HepG2 (cell line): ENCODE results near the gene FAM90A1.
"Not testable (repeated sequence)": the region's sequence is repeated elsewhere in the genome, so short reads cannot be mapped to it uniquely, and the experiment has no call there.

Source experiments
- POLR2A ChIP-seq, 2 experiments: IDR thresholded peaks; 2 replicates each; pipeline ENCODE4 v1.6.1; 2011; ENCODE audit warnings: low read depth in 2 of 2, low read length in 2 of 2, mild to moderate bottlenecking in 1 of 2, moderate library complexity in 1 of 2; ENCODE audit not compliant: insufficient read depth in 1 of 2
- POLR2G ChIP-seq: fragments of 200-400 bp; formaldehyde crosslinking; IDR thresholded peaks from 2 replicates; pipeline ENCODE4 v1.6.1; 2018; ENCODE audit warnings: mild to moderate bottlenecking, low read depth, low read length, moderate library complexity
- SALL2 ChIP-seq: sonication (generic); formaldehyde crosslinking; IDR thresholded peaks from 2 replicates; pipeline ENCODE4 v1.8.1; 2023; ENCODE audit warnings: mild to moderate bottlenecking, missing genetic modification reagents, inconsistent platforms
- ZBTB21 ChIP-seq: sonication (generic); formaldehyde crosslinking; IDR thresholded peaks from 2 replicates; pipeline ENCODE4 v1.4.0; 2020; ENCODE audit warnings: missing genetic modification reagents
- ZNF670 ChIP-seq: sonication (generic); formaldehyde crosslinking; IDR thresholded peaks from 2 replicates; pipeline ENCODE4 v1.8.0; 2022; ENCODE audit warnings: mild to moderate bottlenecking, missing genetic modification reagents, borderline replicate concordance
- ZNF766 ChIP-seq: sonication (generic); formaldehyde crosslinking; IDR thresholded peaks from 2 replicates; pipeline ENCODE4 v1.5.0; 2020; ENCODE audit warnings: missing genetic modification reagents, borderline replicate concordance
- ZNF768 ChIP-seq: sonication (generic); formaldehyde crosslinking; IDR thresholded peaks from 2 replicates; pipeline ENCODE4 v1.4.0; 2020; ENCODE audit warnings: missing genetic modification reagents
- ZSCAN25 ChIP-seq: sonication (generic); formaldehyde crosslinking; IDR thresholded peaks from 2 replicates; pipeline ENCODE4 v1.8.0; 2022; ENCODE audit warnings: mild to moderate bottlenecking, missing genetic modification reagents
- TF ChIP-seq, protein P1 (sequence below): sonication (generic); formaldehyde crosslinking; IDR thresholded peaks from 2 replicates; pipeline ENCODE4 v1.5.0; 2020; ENCODE audit warnings: mild to moderate bottlenecking, missing genetic modification reagents, moderate library complexity

DNA sequence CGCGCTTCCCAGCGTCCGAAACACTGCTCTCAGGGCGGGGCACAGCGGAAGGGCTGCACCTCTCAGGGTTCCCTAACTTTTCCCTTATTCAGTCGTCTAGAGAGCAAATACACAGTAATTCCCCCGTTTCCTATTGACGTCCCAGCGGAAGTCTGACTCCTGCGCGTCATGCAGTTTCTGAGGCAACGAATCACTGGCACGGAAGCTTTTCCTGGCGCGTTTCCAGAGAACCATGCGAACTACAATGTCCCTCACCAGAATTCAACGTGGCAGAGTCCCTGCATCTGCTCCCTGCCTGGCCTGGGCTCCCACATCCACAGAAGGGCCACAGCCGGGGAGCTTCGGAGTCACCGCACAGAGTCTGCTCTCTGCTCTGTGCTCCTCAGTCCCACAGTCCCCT lies 6.0 kb downstream of the FAM90A1 start:
- not testable (repeated sequence) for TF ChIP-seq POLR2A (IDR thresholded peaks at IDR 0.05; ENCODE audit: insufficient read depth in 1 of 2, low read depth in 2 of 2, low read length in 2 of 2); ZSCAN25 (CRISPR knock-in tag); POLR2G; ZBTB21 (CRISPR knock-in tag); SALL2; ZNF768 (CRISPR knock-in tag); ZNF670 (CRISPR knock-in tag); ZNF766 (CRISPR knock-in tag)
- TF ChIP-seq, protein P1, sequence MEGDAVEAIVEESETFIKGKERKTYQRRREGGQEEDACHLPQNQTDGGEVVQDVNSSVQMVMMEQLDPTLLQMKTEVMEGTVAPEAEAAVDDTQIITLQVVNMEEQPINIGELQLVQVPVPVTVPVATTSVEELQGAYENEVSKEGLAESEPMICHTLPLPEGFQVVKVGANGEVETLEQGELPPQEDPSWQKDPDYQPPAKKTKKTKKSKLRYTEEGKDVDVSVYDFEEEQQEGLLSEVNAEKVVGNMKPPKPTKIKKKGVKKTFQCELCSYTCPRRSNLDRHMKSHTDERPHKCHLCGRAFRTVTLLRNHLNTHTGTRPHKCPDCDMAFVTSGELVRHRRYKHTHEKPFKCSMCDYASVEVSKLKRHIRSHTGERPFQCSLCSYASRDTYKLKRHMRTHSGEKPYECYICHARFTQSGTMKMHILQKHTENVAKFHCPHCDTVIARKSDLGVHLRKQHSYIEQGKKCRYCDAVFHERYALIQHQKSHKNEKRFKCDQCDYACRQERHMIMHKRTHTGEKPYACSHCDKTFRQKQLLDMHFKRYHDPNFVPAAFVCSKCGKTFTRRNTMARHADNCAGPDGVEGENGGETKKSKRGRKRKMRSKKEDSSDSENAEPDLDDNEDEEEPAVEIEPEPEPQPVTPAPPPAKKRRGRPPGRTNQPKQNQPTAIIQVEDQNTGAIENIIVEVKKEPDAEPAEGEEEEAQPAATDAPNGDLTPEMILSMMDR (CRISPR knock-in tag): not testable (repeated sequence)
